GM13977 (cell line): ENCODE results near the gene ABCG5.

Experiments
- DNase-seq: peaks from one replicate; pipeline ENCODE4 v3.0.0; 2012; ENCODE audit warnings: low spot score
- CTCF ChIP-seq: IDR thresholded peaks from 2 replicates; pipeline ENCODE4 v1.5.1; 2012; ENCODE audit warnings: mild to moderate bottlenecking, control low read depth; ENCODE audit not compliant: insufficient read depth; ENCODE audit errors: extremely low read depth, missing control alignments
- in situ Hi-C: fragments of 300-500 bp; cut with MboI; formaldehyde crosslinking; loops from one replicate; pipeline ENCODE4 v1.12.0; 2022; ENCODE audit warnings: low sequenced_read_pairs, low pct_unique_long_range_greater_than_20kb, mixed read lengths, inconsistent platforms; ENCODE audit not compliant: unreplicated experiment

ABCG5 gene

GRCh38 chr2:43787895-43788294 lies 50.7 kb downstream of the ABCG5 start:
- in situ Hi-C loops, result no loop called here
- TF ChIP-seq CTCF, result no peak

GRCh38 chr2:43778233-43778632 lies 60.4 kb downstream of the ABCG5 start:
- TF ChIP-seq CTCF, result no peak
- DNase-seq, result no peak
- in situ Hi-C loops, result no loop called here

More at GRCh38 chr2:43787895-43788294, 50.7 kb downstream of the ABCG5 start:
- DNase-seq, result no peak

- in situ Hi-C loops, result no loop called here
- TF ChIP-seq CTCF, result no peak
- DNase-seq, result no peak
These were observed 61.2 kb downstream of the ABCG5 start for GRCh38 chr2:43777306-43777926.

- in situ Hi-C loops, result no loop called here
- no peak for TF ChIP-seq CTCF
- no peak for DNase-seq
These were observed 62.3 kb downstream of the ABCG5 start for GRCh38 chr2:43776324-43776723.

GRCh38 chr2:43774617-43775016 lies 64.0 kb downstream of the ABCG5 start:
- no peak for DNase-seq
- TF ChIP-seq CTCF, result no peak
- in situ Hi-C loops, result no loop called here

GRCh38 chr2:43773876-43774613 lies 64.6 kb downstream of the ABCG5 start, which contains the start of gene DYNC2LI1:
Gene DYNC2LI1 (plus strand): TSS chr2:43774039. CDS start chr2:43774139, 100 bp downstream.
- in situ Hi-C loops, result no loop called here
- TF ChIP-seq CTCF, result no peak
- DNase-seq, result peak; percentile 87
